HL-60 (cell line): ENCODE data around the gene GRM8.

Experiments used
- DNase-seq, 2 experiments: peaks; one replicate each; pipeline ENCODE4 v3.0.0-alpha.2; 2010 to 2020; ENCODE audit warnings: low read depth in 1 of 2, low spot score in 1 of 2
- H3K27ac ChIP-seq: fragments of 250-450 bp; sonication (Bioruptor Pico); replicated peaks from 2 replicates; pipeline ENCODE4 v1.5.1; 2020; ENCODE audit warnings: mild to moderate bottlenecking, moderate library complexity
- H3K27me3 ChIP-seq: fragments of 250-450 bp; sonication (Bioruptor Pico); 2 replicates; pipeline ENCODE4 v1.5.1; 2021; ENCODE audit warnings: mild to moderate bottlenecking, moderate library complexity; ENCODE audit not compliant: insufficient read depth, poor library complexity, severe bottlenecking
- H3K4me3 ChIP-seq: replicated peaks from 2 replicates; pipeline ENCODE4 v1.5.1; 2011; ENCODE audit warnings: mild to moderate bottlenecking, control low read depth, low read length; ENCODE audit not compliant: insufficient read depth
- GABPA ChIP-seq: IDR thresholded peaks from 2 replicates; pipeline ENCODE4 v1.6.1; 2012; ENCODE audit warnings: low read depth
- POLR2AphosphoS5 ChIP-seq: IDR thresholded peaks from 2 replicates; pipeline ENCODE4 v1.6.1; 2012; ENCODE audit warnings: low read depth
- SPI1 ChIP-seq: IDR thresholded peaks from 2 replicates; pipeline ENCODE4 v1.6.1; 2012; ENCODE audit warnings: low read depth, mild to moderate bottlenecking, borderline replicate concordance
- TF ChIP-seq, protein P1 (sequence below): IDR thresholded peaks from 2 replicates; pipeline ENCODE4 v1.6.1; 2012; ENCODE audit warnings: low read depth; ENCODE audit not compliant: insufficient replicate concordance
- TF ChIP-seq, protein P2 (sequence below): IDR thresholded peaks from one replicate; pipeline ENCODE4 v1.5.1; 2011; ENCODE audit warnings: low read length, control low read depth, inconsistent platforms; ENCODE audit not compliant: insufficient read depth

Gene GRM8

DNA sequence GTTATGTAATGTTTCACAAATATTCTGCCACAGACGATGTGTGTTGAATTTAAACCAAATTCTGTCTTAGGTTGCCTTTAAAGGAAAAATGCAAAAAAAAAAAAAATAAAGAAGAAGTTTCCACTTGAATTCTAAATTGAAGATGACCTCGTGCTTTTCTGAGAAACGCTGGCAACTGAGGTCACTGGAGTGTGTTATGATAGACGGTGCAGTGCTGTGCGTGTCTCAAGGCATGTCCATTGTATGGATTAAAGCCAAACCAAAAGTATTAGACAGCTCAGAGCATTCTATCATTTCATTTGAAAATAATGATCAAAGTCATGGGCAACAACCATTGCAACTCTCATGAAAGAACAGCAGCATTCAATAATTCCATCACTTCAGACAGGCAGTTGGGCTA lies 483.9 kb downstream of the GRM8 start:
- no peak overlapping the region for H3K4me3 ChIP-seq
- no peaks in the 10 kb centered on the region for H3K27me3 ChIP-seq
- no peak for TF ChIP-seq GABPA
- TF ChIP-seq, protein P1, sequence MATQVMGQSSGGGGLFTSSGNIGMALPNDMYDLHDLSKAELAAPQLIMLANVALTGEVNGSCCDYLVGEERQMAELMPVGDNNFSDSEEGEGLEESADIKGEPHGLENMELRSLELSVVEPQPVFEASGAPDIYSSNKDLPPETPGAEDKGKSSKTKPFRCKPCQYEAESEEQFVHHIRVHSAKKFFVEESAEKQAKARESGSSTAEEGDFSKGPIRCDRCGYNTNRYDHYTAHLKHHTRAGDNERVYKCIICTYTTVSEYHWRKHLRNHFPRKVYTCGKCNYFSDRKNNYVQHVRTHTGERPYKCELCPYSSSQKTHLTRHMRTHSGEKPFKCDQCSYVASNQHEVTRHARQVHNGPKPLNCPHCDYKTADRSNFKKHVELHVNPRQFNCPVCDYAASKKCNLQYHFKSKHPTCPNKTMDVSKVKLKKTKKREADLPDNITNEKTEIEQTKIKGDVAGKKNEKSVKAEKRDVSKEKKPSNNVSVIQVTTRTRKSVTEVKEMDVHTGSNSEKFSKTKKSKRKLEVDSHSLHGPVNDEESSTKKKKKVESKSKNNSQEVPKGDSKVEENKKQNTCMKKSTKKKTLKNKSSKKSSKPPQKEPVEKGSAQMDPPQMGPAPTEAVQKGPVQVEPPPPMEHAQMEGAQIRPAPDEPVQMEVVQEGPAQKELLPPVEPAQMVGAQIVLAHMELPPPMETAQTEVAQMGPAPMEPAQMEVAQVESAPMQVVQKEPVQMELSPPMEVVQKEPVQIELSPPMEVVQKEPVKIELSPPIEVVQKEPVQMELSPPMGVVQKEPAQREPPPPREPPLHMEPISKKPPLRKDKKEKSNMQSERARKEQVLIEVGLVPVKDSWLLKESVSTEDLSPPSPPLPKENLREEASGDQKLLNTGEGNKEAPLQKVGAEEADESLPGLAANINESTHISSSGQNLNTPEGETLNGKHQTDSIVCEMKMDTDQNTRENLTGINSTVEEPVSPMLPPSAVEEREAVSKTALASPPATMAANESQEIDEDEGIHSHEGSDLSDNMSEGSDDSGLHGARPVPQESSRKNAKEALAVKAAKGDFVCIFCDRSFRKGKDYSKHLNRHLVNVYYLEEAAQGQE: no peak
- TF ChIP-seq, protein P2, sequence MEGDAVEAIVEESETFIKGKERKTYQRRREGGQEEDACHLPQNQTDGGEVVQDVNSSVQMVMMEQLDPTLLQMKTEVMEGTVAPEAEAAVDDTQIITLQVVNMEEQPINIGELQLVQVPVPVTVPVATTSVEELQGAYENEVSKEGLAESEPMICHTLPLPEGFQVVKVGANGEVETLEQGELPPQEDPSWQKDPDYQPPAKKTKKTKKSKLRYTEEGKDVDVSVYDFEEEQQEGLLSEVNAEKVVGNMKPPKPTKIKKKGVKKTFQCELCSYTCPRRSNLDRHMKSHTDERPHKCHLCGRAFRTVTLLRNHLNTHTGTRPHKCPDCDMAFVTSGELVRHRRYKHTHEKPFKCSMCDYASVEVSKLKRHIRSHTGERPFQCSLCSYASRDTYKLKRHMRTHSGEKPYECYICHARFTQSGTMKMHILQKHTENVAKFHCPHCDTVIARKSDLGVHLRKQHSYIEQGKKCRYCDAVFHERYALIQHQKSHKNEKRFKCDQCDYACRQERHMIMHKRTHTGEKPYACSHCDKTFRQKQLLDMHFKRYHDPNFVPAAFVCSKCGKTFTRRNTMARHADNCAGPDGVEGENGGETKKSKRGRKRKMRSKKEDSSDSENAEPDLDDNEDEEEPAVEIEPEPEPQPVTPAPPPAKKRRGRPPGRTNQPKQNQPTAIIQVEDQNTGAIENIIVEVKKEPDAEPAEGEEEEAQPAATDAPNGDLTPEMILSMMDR: no peak
- TF ChIP-seq SPI1: no peak
- TF ChIP-seq POLR2AphosphoS5: no peak
- no peak overlapping the region for H3K27ac ChIP-seq
- DNase-seq: no peak

DNA sequence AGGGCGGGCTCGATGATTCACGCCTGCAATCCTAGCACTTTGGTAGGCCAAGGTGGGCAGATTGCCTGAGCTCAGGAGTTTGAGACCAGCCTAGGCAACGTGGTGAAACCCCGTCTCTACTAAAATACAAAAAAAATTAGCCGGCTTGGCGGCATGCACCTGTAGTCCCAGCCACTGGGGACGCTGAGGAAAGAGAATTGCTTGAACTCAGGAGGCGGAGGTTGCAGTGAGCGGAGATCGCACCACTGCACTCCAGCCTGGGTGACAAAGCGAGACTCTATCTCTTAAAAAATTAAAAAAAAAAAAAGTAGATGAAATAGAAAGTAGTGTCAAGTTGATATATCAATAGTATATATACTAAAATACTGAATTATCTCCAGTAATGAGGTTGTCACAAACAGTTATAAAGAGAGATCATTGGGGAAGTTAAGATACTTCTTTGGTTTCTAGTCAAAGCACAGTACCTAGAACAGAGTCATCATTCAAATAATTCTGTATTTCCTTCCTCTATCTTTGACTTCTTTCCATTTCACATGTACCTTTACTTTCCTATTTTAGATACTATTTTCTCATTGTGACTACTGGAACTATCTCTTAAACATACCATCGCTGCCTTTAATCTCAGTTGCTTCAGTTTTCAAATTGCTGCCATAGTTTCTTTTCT lies 491.7 kb downstream of the GRM8 start:
- H3K27ac ChIP-seq: no peak overlapping the region
- no peak for DNase-seq
- no peaks in the 10 kb centered on the region for H3K27me3 ChIP-seq
- TF ChIP-seq SPI1 (no peak), GABPA (no peak), POLR2AphosphoS5 (no peak)
- TF ChIP-seq, protein P1: no peak
- TF ChIP-seq, protein P2: no peak
- H3K4me3 ChIP-seq: no peak overlapping the region

DNA sequence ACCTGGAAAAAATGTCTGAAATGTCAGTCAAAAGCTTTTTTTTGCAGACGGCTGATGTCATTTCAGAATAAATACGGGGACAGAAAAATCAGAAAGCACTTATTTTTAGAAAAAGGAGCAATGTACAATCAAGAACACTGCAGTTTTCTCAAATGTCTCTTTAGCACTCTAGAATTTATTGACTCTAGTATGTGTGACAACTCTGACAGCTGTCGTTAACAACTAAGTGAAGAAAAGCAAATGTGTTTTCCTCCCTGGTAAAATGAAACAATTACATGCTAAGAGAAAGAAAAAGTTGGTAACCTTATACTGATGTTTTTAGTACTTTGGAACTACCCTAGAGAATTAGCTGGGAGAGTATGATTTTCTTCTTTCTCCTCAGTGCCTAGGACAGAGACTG lies 497.4 kb downstream of the GRM8 start:
- TF ChIP-seq GABPA (no peak), SPI1 (no peak), POLR2AphosphoS5 (no peak)
- TF ChIP-seq, protein P1: no peak
- TF ChIP-seq, protein P2: no peak
- Histone ChIP-seq H3K27ac (no peak overlapping the region), H3K27me3 (no peaks in the 10 kb centered on the region), H3K4me3 (no peak overlapping the region)
- no peak for DNase-seq
